Fibroblast of lung (primary cell): ENCODE data around the gene PRELP.

Experiments used
- EZH2 ChIP-seq: IDR thresholded peaks from 2 replicates; pipeline ENCODE4 v1.5.1; 2012; ENCODE audit warnings: low read length, control low read depth, mild to moderate bottlenecking; ENCODE audit errors: missing control alignments
- TF ChIP-seq, protein P1 (sequence below), 2 donors: IDR thresholded peaks in 1 of 2; conservative IDR thresholded peaks in 1 of 2; 1 replicate in 1 of 2; 2 replicates in 1 of 2; pipeline ENCODE4 v1.5.1; 2011 to 2012; ENCODE audit warnings: low read length in 2 of 2, control low read depth in 1 of 2, inconsistent platforms in 1 of 2, low read depth in 1 of 2, mild to moderate bottlenecking in 1 of 2

DNA sequence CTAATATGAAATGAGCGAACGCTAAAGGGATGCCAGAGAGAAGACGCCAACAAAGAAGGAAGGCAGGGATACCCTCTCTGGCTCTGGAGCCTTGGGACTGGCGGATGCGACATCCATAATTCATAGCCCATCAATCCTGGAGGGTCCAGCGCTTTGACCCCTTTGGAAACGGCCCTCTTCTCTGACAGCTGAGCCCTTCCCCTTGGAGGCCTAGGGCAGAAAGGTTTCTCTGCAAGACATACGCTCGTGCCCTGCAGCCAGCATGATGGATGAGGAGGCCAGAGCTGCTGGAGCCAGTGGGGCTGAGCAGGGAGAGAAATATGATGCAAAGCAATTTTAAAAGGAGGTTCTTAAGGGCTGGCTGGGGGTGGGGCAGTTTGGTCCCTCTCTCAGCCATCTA lies 40.6 kb downstream of the PRELP start:
- TF ChIP-seq, protein P1, sequence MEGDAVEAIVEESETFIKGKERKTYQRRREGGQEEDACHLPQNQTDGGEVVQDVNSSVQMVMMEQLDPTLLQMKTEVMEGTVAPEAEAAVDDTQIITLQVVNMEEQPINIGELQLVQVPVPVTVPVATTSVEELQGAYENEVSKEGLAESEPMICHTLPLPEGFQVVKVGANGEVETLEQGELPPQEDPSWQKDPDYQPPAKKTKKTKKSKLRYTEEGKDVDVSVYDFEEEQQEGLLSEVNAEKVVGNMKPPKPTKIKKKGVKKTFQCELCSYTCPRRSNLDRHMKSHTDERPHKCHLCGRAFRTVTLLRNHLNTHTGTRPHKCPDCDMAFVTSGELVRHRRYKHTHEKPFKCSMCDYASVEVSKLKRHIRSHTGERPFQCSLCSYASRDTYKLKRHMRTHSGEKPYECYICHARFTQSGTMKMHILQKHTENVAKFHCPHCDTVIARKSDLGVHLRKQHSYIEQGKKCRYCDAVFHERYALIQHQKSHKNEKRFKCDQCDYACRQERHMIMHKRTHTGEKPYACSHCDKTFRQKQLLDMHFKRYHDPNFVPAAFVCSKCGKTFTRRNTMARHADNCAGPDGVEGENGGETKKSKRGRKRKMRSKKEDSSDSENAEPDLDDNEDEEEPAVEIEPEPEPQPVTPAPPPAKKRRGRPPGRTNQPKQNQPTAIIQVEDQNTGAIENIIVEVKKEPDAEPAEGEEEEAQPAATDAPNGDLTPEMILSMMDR (conservative IDR thresholded peaks at IDR 0.05 in 1 of 2, IDR thresholded peaks at IDR 0.05 in 1 of 2; ENCODE audit: low read depth in 1 of 2, low read length in 2 of 2): no peak
- TF ChIP-seq EZH2: no peak
